Spleen (tissue), 11 donors: ENCODE results near the gene CENPT. TPM values are rescaled to one million over a fixed set of nuclear protein-coding genes. Genes with fewer than 3 reads are reported as not detected.

Source experiments
- DNase-seq: peaks from one replicate; pipeline ENCODE4 v3.0.0-alpha.2; 2020
- H3K27ac ChIP-seq, 8 donors: fragments of 200-600 bp; sonication (generic) in 7 of 8; 1 replicate in 4 of 8; 2 replicates in 4 of 8; pipeline versions ENCODE4 v1.5.0 to v1.8.0; 2016 to 2021; ENCODE audit warnings: inconsistent platforms in 4 of 8, mild to moderate bottlenecking in 4 of 8, moderate library complexity in 1 of 8
- H3K27me3 ChIP-seq, 7 donors: fragments of 200-600 bp; sonication (generic) in 6 of 7; replicated peaks in 1 of 7; 1 replicate in 4 of 7; 2 replicates in 3 of 7; pipeline versions ENCODE4 v1.5.0 to v1.8.0; 2016 to 2021; ENCODE audit warnings: inconsistent platforms in 3 of 7, mild to moderate bottlenecking in 1 of 7
- H3K36me3 ChIP-seq, 6 donors: fragments of 200-600 bp; sonication (generic) in 5 of 6; 1 replicate in 4 of 6; 2 replicates in 2 of 6; pipeline versions ENCODE4 v1.5.0 to v1.8.0; 2016 to 2021; ENCODE audit warnings: inconsistent platforms in 2 of 6
- H3K4me1 ChIP-seq, 6 donors: fragments of 200-600 bp; sonication (generic) in 5 of 6; 1 replicate in 3 of 6; 2 replicates in 3 of 6; pipeline versions ENCODE4 v1.5.0 to v1.8.0; 2016 to 2021; ENCODE audit warnings: inconsistent platforms in 3 of 6
- H3K4me3 ChIP-seq, 8 donors: fragments of 200-600 bp; sonication (generic) in 7 of 8; 1 replicate in 4 of 8; 2 replicates in 4 of 8; pipeline versions ENCODE4 v1.5.0 to v1.8.0; 2016 to 2021; ENCODE audit warnings: inconsistent platforms in 4 of 8, mild to moderate bottlenecking in 4 of 8, moderate library complexity in 2 of 8
- H3K9me3 ChIP-seq, 8 donors: fragments of 200-600 bp; sonication (generic) in 7 of 8; 1 replicate in 4 of 8; 2 replicates in 4 of 8; pipeline versions ENCODE4 v1.5.0 to v1.8.0; 2016 to 2021; ENCODE audit warnings: inconsistent platforms in 4 of 8
- CTCF ChIP-seq, 11 experiments: fragments of 200-600 bp in 7 of 11; fragments of 450-650 bp in 4 of 11; sonication (generic) in 4 of 11; IDR thresholded peaks in 8 of 11; conservative IDR thresholded peaks in 3 of 11; 1 replicate in 7 of 11; 2 replicates in 4 of 11; pipeline versions ENCODE4 v1.4.0 to v1.8.0; 2016 to 2021; ENCODE audit warnings: antibody characterized with exemption in 11 of 11, inconsistent platforms in 4 of 11, mild to moderate bottlenecking in 1 of 11
- POLR2A ChIP-seq, 3 donors: fragments of 450-650 bp; IDR thresholded peaks; one replicate each; pipeline ENCODE4 v1.5.1; 2017; ENCODE audit warnings: antibody characterized with exemption in 3 of 3, mild to moderate bottlenecking in 1 of 3
- POLR2AphosphoS5 ChIP-seq, 3 donors: sonication (generic); formaldehyde crosslinking; IDR thresholded peaks; one replicate each; pipeline ENCODE4 v1.5.1; 2017; ENCODE audit warnings: antibody characterized with exemption in 3 of 3
- WGBS, 5 donors: extraction: QIAGEN DNeasy Blood & Tissue Kit in 3 of 5; methylation state at CpG; one replicate each; pipeline versions ENCODE4 v1.1.5 to v1.1.7; 2013 to 2018; 5-methylcytosine and 5-hydroxymethylcytosine counted together
- intact Hi-C: fragments of 100-400 bp; cut with DNase I; formaldehyde crosslinking; loops from one replicate; pipeline ENCODE4 v1.15.0; 2023; ENCODE audit warnings: low total_unique reads
- polyA plus RNA-seq, 3 donors: library from polyadenylated mRNA; stranded (reverse); fragments of 200-250 nt; gene quantifications; one replicate each; pipeline ENCODE4 v1.2.1, GENCODE V29; 2013
- total RNA-seq, 7 donors: library from RNA; depleted of rRNA in 3 of 7; stranded (reverse); fragments of >200 nt in 3 of 7; fragmentation: NEBNext Ultra II Directional in 4 of 7; extraction: Animal tissue kit (Norgen Biotek cat#: 25700) in 4 of 7; gene quantifications; one replicate each; pipeline versions ENCODE4 v1.1.0 to v1.2.1, GENCODE V29; 2016 to 2021
- donor health status: healthy with polysubstance abuse.
- donor health status: DM: no; HTN: no; CAD: no; lungs with moderate emphysema.
- donor health status: DM: no; HTN: no; CAD: no.
- donor health status: Bipolar disorder and iron deficiency.
- donor health status: healthy.
- donor health status: DM: no; HTN: no; CAD: no.
- donor health status: DM: yes; HTN: yes; CAD: no.

The CENPT gene
- total and polyA plus RNA-seq, 10 donors, result 43.2 to 101 (median 53.4) TPM

GRCh38 chr16:67892899-67893742 is 45.6 kb upstream of the CENPT start, which contains the start of gene PSKH1:
TSS of gene PSKH1 (plus strand) at chr16:67893254. CDS start at chr16:67908750, 15,496 bp downstream.
- H3K27me3 ChIP-seq, result no peaks in the 10 kb centered on the region
- peaks cover 21 to 59% (median 45%) of the 10 kb centered on the region in 6 donors for H3K4me1 ChIP-seq
- intact Hi-C loops, result no loop called here
- no peaks in the 10 kb centered on the region for H3K36me3 ChIP-seq
- peak; percentile 82 to 90 (median 87) for TF ChIP-seq POLR2AphosphoS5 (IDR thresholded peaks at IDR 0.05)
- peak in 2 of 11 experiments; percentile 9 to 39 for TF ChIP-seq CTCF (IDR thresholded peaks at IDR 0.05 in 8 of 11, conservative IDR thresholded peaks at IDR 0.05 in 3 of 11)
- TF ChIP-seq POLR2A (IDR thresholded peaks at IDR 0.05), result peak in 2 of 3 donors; percentile 27 to 74
- peak; percentile 99 for DNase-seq
- 1% methylated on average over 47 to 90 of the region's 90 CpGs for WGBS, 5 donors
- H3K27ac ChIP-seq, result peak within 1 kb of the TSS; percentile 88 to 97 (median 94)
- H3K4me3 ChIP-seq, result peak within 1 kb of the TSS; percentile 86 to 97 (median 92)
- no peaks in the 10 kb centered on the region for H3K9me3 ChIP-seq

- WGBS, 5 donors, result 71 to 78% (median 75%) methylated on average over 5 of the region's 5 CpGs
- no peak for DNase-seq
- peaks cover 0 to 5% (median 0%) of the 10 kb centered on the region in 6 donors for H3K36me3 ChIP-seq
- intact Hi-C loops, result no loop called here
- peak overlapping the region in 6 of 8 donors; percentile 88 to 97 (median 96) for H3K27ac ChIP-seq
- H3K27me3 ChIP-seq, result no peaks in the 10 kb centered on the region
- H3K4me1 ChIP-seq, result peaks cover 21 to 52% (median 45%) of the 10 kb centered on the region in 6 donors
- TF ChIP-seq POLR2AphosphoS5 (IDR thresholded peaks at IDR 0.05), result no peak
- TF ChIP-seq POLR2A (IDR thresholded peaks at IDR 0.05), result no peak
- TF ChIP-seq CTCF (IDR thresholded peaks at IDR 0.05 in 8 of 11, conservative IDR thresholded peaks at IDR 0.05 in 3 of 11), result no peak
- peak overlapping the region in 7 of 8 donors; percentile 86 to 97 (median 88) for H3K4me3 ChIP-seq
- H3K9me3 ChIP-seq, result no peaks in the 10 kb centered on the region
Measured at GRCh38 chr16:67892375-67892774, 44.9 kb upstream of the CENPT start.

GRCh38 chr16:67888331-67888730 is 40.8 kb upstream of the CENPT start:
- no peak overlapping the region for H3K4me3 ChIP-seq
- WGBS, 5 donors, result 86 to 93% (median 90%) methylated on average over 2 to 3 of the region's 3 CpGs
- peaks cover 0 to 45% (median 32%) of the 10 kb centered on the region in 6 donors for H3K36me3 ChIP-seq
- no peak for DNase-seq
- H3K27me3 ChIP-seq, result no peaks in the 10 kb centered on the region
- no peak overlapping the region for H3K27ac ChIP-seq
- intact Hi-C loops, result no loop called here
- no peaks in the 10 kb centered on the region for H3K9me3 ChIP-seq
- H3K4me1 ChIP-seq, result peaks cover 3 to 21% (median 12%) of the 10 kb centered on the region in 6 donors
- TF ChIP-seq CTCF (IDR thresholded peaks at IDR 0.05 in 8 of 11, conservative IDR thresholded peaks at IDR 0.05 in 3 of 11), result no peak
- no peak for TF ChIP-seq POLR2AphosphoS5 (IDR thresholded peaks at IDR 0.05)
- no peak for TF ChIP-seq POLR2A (IDR thresholded peaks at IDR 0.05)

GRCh38 chr16:67886387-67886786 is 38.9 kb upstream of the CENPT start:
- TF ChIP-seq POLR2A (IDR thresholded peaks at IDR 0.05) (no peak), CTCF (IDR thresholded peaks at IDR 0.05 in 8 of 11, conservative IDR thresholded peaks at IDR 0.05 in 3 of 11) (no peak), POLR2AphosphoS5 (IDR thresholded peaks at IDR 0.05) (no peak)
- Histone ChIP-seq H3K27ac (no peak overlapping the region), H3K4me1 (peaks cover 0 to 12% (median 3%) of the 10 kb centered on the region in 6 donors), H3K36me3 (peaks cover 0 to 65% (median 52%) of the 10 kb centered on the region in 6 donors), H3K27me3 (no peaks in the 10 kb centered on the region), H3K9me3 (no peaks in the 10 kb centered on the region), H3K4me3 (no peak overlapping the region)
- 88 to 97% (median 94%) methylated on average over 5 of the region's 5 CpGs for whole genome bisulfite sequencing, 5 donors
- no peak for DNase-seq
- intact Hi-C loops, result no loop called here
